GM23248 (cell line): Measurements from ENCODE around the gene TAX1BP3.

Source experiments
- EZH2 ChIP-seq: fragments of 200-600 bp; sonication (generic); IDR thresholded peaks from 2 replicates; pipeline ENCODE4 v1.6.1; 2018; ENCODE audit warnings: antibody characterized with exemption, mild to moderate bottlenecking; ENCODE audit not compliant: insufficient read depth, poor library complexity, severe bottlenecking
- EZH2phosphoT487 ChIP-seq: fragments of 200-600 bp; sonication (generic); IDR thresholded peaks from 2 replicates; pipeline ENCODE4 v1.6.1; 2018; ENCODE audit warnings: antibody characterized with exemption, moderate library complexity, mild to moderate bottlenecking, low read depth; ENCODE audit not compliant: insufficient read depth

GRCh38 chr17:3641014-3641413 lies 27.4 kb downstream of the TAX1BP3 start:
- TF ChIP-seq EZH2 (no peak), EZH2phosphoT487 (no peak)
